HFFc6 (cell line): ENCODE measurements around the gene JCHAIN. TPM values are rescaled to one million over a fixed set of nuclear protein-coding genes. Genes with fewer than 3 reads are reported as not detected.

Experiments used
- DNase-seq: peaks from one replicate; pipeline ENCODE4 v3.0.0-alpha.2; 2018
- H3K27ac Mint-ChIP-seq: 2 replicates; pipeline ENCODE4 v1.8.0; 2020; ENCODE audit warnings: mild to moderate bottlenecking, mixed read lengths
- H3K27me3 Mint-ChIP-seq: 2 replicates; pipeline ENCODE4 v1.8.0; 2021; ENCODE audit warnings: mild to moderate bottlenecking, moderate library complexity, mixed read lengths; ENCODE audit not compliant: insufficient read depth
- H3K36me3 Mint-ChIP-seq: 2 replicates; pipeline ENCODE4 v1.8.0; 2021; ENCODE audit warnings: low read depth, mixed read lengths
- H3K4me1 Mint-ChIP-seq: 2 replicates; pipeline ENCODE4 v1.8.0; 2020; ENCODE audit warnings: low read depth, mixed read lengths
- H3K4me3 Mint-ChIP-seq: 2 replicates; pipeline ENCODE4 v1.8.0; 2020; ENCODE audit warnings: mild to moderate bottlenecking, moderate library complexity, mixed read lengths
- H3K9me3 Mint-ChIP-seq: 2 replicates; pipeline ENCODE4 v1.8.0; 2020; ENCODE audit warnings: mild to moderate bottlenecking, mixed read lengths
- total RNA-seq, 6 experiments: library from RNA; stranded (reverse); fragmentation: NEBNext Ultra II Directional; extraction: Animal tissue kit (Norgen Biotek cat#: 25700); gene quantifications; 2 replicates in 1 of 6; 3 replicates in 5 of 6; pipeline ENCODE4 v1.2.3, GENCODE V29; 2021
- TF ChIP-seq, protein P1 (sequence below): fragments of 200-600 bp; sonication (generic); IDR thresholded peaks from 2 replicates; pipeline ENCODE4 v1.5.0; 2021; ENCODE audit warnings: antibody characterized with exemption, mild to moderate bottlenecking

The JCHAIN gene
- total RNA-seq, 6 experiments from 2014 or later = 0.15 to 1.3 (median 0.46) TPM; not detected in 1

GRCh38 chr4:70629469-70630090 is 36.7 kb downstream of the JCHAIN start:
- peak overlapping the region; percentile 58; the same call in 1 of the 2 replicates for H3K4me3 Mint-ChIP-seq

DNA sequence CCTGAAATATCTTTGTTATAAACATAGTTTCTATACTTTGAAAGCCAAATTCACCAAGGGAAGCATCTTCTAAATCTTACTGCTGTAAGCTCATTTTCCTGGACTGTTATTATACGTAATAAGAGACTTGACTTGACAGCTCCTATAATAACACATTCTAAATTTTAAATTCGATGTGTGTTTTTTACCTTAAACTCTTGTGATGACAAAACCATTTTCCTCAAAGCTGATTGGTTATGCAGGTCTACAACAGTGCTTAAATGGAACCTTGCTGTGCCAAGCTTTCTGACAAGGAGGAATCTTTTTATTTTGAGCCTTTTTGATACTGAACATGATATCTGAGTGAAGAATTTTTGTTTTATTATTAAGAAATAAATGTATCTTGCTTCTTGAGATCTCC is 37.9 kb downstream of the JCHAIN start, which contains the start of gene ENAM:
TSS of gene ENAM (plus strand) at position 301 of the 400 bp plus-strand sequence. CDS start 757 bp downstream, outside the sequence.
- H3K9me3 Mint-ChIP-seq = no peaks in the 10 kb centered on the region
- H3K36me3 Mint-ChIP-seq = no peaks in the 10 kb centered on the region
- H3K4me3 Mint-ChIP-seq = no peak within 1 kb of the TSS
- H3K27ac Mint-ChIP-seq = no peak within 1 kb of the TSS; the same call in 1 of the 2 replicates
- H3K4me1 Mint-ChIP-seq = peaks cover 47% of the 10 kb centered on the region
- H3K27me3 Mint-ChIP-seq = peaks cover 2% of the 10 kb centered on the region; the same call in 1 of the 2 replicates
- no peak for DNase-seq
- TF ChIP-seq, protein P1, sequence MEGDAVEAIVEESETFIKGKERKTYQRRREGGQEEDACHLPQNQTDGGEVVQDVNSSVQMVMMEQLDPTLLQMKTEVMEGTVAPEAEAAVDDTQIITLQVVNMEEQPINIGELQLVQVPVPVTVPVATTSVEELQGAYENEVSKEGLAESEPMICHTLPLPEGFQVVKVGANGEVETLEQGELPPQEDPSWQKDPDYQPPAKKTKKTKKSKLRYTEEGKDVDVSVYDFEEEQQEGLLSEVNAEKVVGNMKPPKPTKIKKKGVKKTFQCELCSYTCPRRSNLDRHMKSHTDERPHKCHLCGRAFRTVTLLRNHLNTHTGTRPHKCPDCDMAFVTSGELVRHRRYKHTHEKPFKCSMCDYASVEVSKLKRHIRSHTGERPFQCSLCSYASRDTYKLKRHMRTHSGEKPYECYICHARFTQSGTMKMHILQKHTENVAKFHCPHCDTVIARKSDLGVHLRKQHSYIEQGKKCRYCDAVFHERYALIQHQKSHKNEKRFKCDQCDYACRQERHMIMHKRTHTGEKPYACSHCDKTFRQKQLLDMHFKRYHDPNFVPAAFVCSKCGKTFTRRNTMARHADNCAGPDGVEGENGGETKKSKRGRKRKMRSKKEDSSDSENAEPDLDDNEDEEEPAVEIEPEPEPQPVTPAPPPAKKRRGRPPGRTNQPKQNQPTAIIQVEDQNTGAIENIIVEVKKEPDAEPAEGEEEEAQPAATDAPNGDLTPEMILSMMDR = no peak

More at GRCh38 chr4:70629469-70630090, 36.7 kb downstream of the JCHAIN start:
- Mint-ChIP-seq H3K9me3 (no peaks in the 10 kb centered on the region), H3K4me1 (peaks cover 47% of the 10 kb centered on the region), H3K27ac (no peak overlapping the region), H3K36me3 (no peaks in the 10 kb centered on the region), H3K27me3 (peaks cover 2% of the 10 kb centered on the region; the same call in 1 of the 2 replicates)
- TF ChIP-seq, protein P1 = no peak
- DNase-seq = no peak

DNA sequence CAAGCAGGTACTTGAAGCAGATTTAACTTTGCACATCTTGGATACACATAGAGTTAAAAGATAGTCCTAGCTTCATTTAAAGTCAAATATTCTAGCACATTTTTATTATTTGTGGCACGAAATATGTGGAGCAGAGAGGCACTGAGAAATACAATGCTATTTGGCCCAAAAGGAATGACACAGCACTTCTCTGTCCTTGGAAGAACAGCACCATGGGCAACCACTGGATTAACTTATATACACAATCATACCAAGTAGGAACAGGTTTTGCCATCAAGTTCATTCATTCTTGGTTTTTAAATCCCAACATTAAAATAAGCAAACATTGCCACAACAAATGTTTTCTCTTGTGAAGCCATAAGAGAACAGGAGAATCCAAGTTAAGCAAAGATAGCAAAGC is 38.7 kb downstream of the JCHAIN start:
- TF ChIP-seq, protein P1 = no peak
- Mint-ChIP-seq H3K36me3 (no peaks in the 10 kb centered on the region), H3K27ac (no peak overlapping the region), H3K4me3 (no peak overlapping the region), H3K9me3 (no peaks in the 10 kb centered on the region), H3K4me1 (peaks cover 45% of the 10 kb centered on the region), H3K27me3 (peaks cover 2% of the 10 kb centered on the region; the same call in 1 of the 2 replicates)
- no peak for DNase-seq

DNA sequence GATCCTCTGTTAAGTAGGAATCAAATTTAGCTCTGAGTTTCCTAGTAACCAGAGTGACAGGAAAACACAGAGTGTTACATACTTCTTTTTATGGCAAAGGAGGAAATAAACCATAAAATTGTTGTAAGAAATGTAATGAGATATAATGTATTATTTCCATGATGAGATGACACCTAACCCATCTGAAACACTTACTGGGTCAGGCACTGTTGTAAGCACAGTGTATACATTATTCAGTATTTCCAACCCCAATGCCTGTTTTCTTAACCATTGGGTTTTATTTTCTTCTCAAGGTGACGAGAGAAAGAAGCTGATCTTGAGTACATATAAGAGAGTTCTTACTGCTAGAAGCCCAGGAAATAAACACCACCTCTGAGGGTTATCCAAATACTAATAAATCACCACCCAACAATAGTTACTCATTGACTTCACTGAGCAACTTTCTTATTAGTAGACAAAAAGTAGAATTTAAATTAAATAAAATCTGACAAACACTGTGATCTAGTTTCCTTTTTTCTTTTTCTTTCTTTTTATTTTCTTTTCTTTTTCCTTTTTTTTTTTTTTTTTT is 42.0 kb downstream of the JCHAIN start:
- Mint-ChIP-seq H3K4me3 (no peak overlapping the region), H3K27ac (no peak overlapping the region), H3K9me3 (no peaks in the 10 kb centered on the region), H3K36me3 (no peaks in the 10 kb centered on the region), H3K4me1 (peaks cover 12% of the 10 kb centered on the region), H3K27me3 (peaks cover 2% of the 10 kb centered on the region; the same call in 1 of the 2 replicates)
- TF ChIP-seq, protein P1 = no peak
- no peak for DNase-seq

- H3K4me3 Mint-ChIP-seq = no peak overlapping the region
- TF ChIP-seq, protein P1 = no peak
These were observed 43.0 kb downstream of the JCHAIN start for GRCh38 chr4:70623323-70623722.

More at GRCh38 chr4:70623323-70623722, 43.0 kb downstream of the JCHAIN start:
- Mint-ChIP-seq H3K27me3 (peaks cover 2% of the 10 kb centered on the region; the same call in 1 of the 2 replicates), H3K9me3 (no peaks in the 10 kb centered on the region), H3K27ac (no peak overlapping the region), H3K36me3 (no peaks in the 10 kb centered on the region), H3K4me1 (peaks cover 5% of the 10 kb centered on the region; the same call in 1 of the 2 replicates)
- no peak for DNase-seq
